A549 (cell line): ENCODE results near the gene PDZD2.

ENCODE experiments used
- CTCF ChIP-seq: fragments of >200 bp; sonication (Bioruptor Twin); formaldehyde crosslinking; IDR thresholded peaks from 3 replicates; pipeline ENCODE4 v1.5.1; 2016
- JUNB ChIP-seq: fragments of >200 bp; sonication (Bioruptor Twin); formaldehyde crosslinking; IDR thresholded peaks from 2 replicates; pipeline ENCODE4 v1.6.1; 2016
- POLR2A ChIP-seq: IDR thresholded peaks from 2 replicates; pipeline ENCODE4 v1.6.1; 2012; ENCODE audit warnings: mild to moderate bottlenecking, low read length

DNA sequence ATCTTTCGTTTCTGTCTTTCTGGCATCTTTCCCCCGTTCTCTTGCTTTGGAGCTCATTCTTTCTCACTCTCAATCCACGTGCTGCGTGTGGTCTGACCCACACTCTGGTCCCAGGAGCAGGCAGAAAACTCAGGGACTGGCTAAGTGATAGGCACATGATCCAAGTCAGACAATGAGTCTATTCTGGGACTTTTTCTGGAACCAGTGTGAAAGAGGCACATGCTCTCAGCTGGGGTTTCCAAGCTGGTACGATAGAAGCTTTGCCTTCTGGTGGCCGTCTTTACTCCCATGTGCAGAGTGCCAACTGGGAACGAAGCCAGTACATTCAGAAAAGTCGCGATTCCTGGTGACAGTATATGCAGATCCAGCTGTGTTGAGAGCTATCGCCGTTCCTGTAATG is 94.4 kb downstream of the PDZD2 start:
- TF ChIP-seq JUNB (no peak), POLR2A (no peak), CTCF (no peak)
